Measurements from ENCODE around the gene ABCG1. TPM values are rescaled to one million over a fixed set of nuclear protein-coding genes. Genes with fewer than 3 reads are reported as not detected.

Gene ABCG1
- total RNA-seq, 2 donors from 2014 or later: 7.9 to 12.3 TPM

GRCh38 chr21:42312626-42313104, 93.7 kb downstream of the ABCG1 start:
- H3K27ac ChIP-seq: no peak overlapping the region
- peaks cover 0 to 23% of the 10 kb centered on the region in 2 donors for H3K4me1 ChIP-seq
- H3K4me3 ChIP-seq: no peak overlapping the region
- no peak for TF ChIP-seq CTCF (IDR thresholded peaks at IDR 0.05)
- no peaks in the 10 kb centered on the region for H3K36me3 ChIP-seq
- H3K9me3 ChIP-seq: no peaks in the 10 kb centered on the region
- no peaks in the 10 kb centered on the region for H3K27me3 ChIP-seq
- peak; percentile 47 for DNase-seq (ENCODE audit: low spot score)

- TF ChIP-seq CTCF (IDR thresholded peaks at IDR 0.05): no peak
- peak; percentile 54 for DNase-seq (ENCODE audit: low spot score)
- Histone ChIP-seq H3K36me3 (no peaks in the 10 kb centered on the region), H3K4me3 (no peak overlapping the region), H3K4me1 (peaks cover 0 to 23% of the 10 kb centered on the region in 2 donors), H3K27me3 (no peaks in the 10 kb centered on the region), H3K27ac (no peak overlapping the region), H3K9me3 (no peaks in the 10 kb centered on the region)
Measured at GRCh38 chr21:42313501-42313969, 94.6 kb downstream of the ABCG1 start.

GRCh38 chr21:42314616-42315295, 95.8 kb downstream of the ABCG1 start:
- Histone ChIP-seq H3K27ac (no peak overlapping the region), H3K36me3 (no peaks in the 10 kb centered on the region), H3K4me1 (peaks cover 0 to 23% of the 10 kb centered on the region in 2 donors), H3K9me3 (no peaks in the 10 kb centered on the region), H3K27me3 (no peaks in the 10 kb centered on the region), H3K4me3 (no peak overlapping the region)
- DNase-seq (ENCODE audit: low spot score): peak; percentile 26
- no peak for TF ChIP-seq CTCF (IDR thresholded peaks at IDR 0.05)

GRCh38 chr21:42315296-42315891, 96.5 kb downstream of the ABCG1 start, which contains the start of gene TFF3:
TSS of gene TFF3 (minus strand) at chr21:42315409. CDS start at chr21:42315374, 35 bp downstream.
- Histone ChIP-seq H3K9me3 (no peaks in the 10 kb centered on the region), H3K4me3 (no peak within 1 kb of the TSS), H3K27me3 (no peaks in the 10 kb centered on the region), H3K27ac (no peak within 1 kb of the TSS), H3K4me1 (peaks cover 0 to 23% of the 10 kb centered on the region in 2 donors), H3K36me3 (no peaks in the 10 kb centered on the region)
- DNase-seq (ENCODE audit: low spot score): peak; percentile 58
- no peak for TF ChIP-seq CTCF (IDR thresholded peaks at IDR 0.05)

- peaks cover 0 to 20% of the 10 kb centered on the region in 2 donors for H3K4me1 ChIP-seq
- H3K27ac ChIP-seq: no peak overlapping the region
- H3K4me3 ChIP-seq: no peak overlapping the region
- no peaks in the 10 kb centered on the region for H3K9me3 ChIP-seq
- H3K27me3 ChIP-seq: no peaks in the 10 kb centered on the region
- no peak for TF ChIP-seq CTCF (IDR thresholded peaks at IDR 0.05)
- DNase-seq (ENCODE audit: low spot score): peak; percentile 49
- H3K36me3 ChIP-seq: no peaks in the 10 kb centered on the region
Measured at GRCh38 chr21:42316891-42317290, 98.0 kb downstream of the ABCG1 start.
